Endothelial cell of umbilical vein (primary cell): ENCODE measurements around the gene A3GALT2. TPM values are rescaled to one million over a fixed set of nuclear protein-coding genes. Genes with fewer than 3 reads are reported as not detected.

Source experiments
- BruUV-seq: library from RNA; stranded (reverse); fragments of 400-500 nt; replicated peaks from 2 replicates; lab custom pipeline; 2021; lab: Mats Ljungman, UMichigan
- CTCF ChIA-PET: fragments of 300-600, 350-600 bp; sonication (Branson Sonifier 250); formaldehyde crosslinking; loops from one replicate; lab custom pipeline; 2021; ENCODE audit warnings: antibody characterized with exemption, inconsistent platforms; lab: Charles Lee
- POLR2A ChIA-PET: fragments of 300-600, 350-600 bp; sonication (Branson Sonifier 250); formaldehyde crosslinking; loops from one replicate; lab custom pipeline; 2021; ENCODE audit warnings: antibody characterized with exemption, inconsistent platforms; lab: Charles Lee
- DNase-seq: peaks from one replicate; pipeline ENCODE4 v3.0.0-alpha.2; 2011; ENCODE audit warnings: low read depth, low spot score
- FAIRE-seq: peaks from 2 replicates; lab custom pipeline; 2011; peaks lifted over from hg19 to GRCh38; lab: Jason Lieb, UNC
- H2AFZ ChIP-seq: 2 replicates; pipeline ENCODE4 v1.6.0; 2012; ENCODE audit warnings: low read depth, low read length, control low read depth, inconsistent platforms
- H3K27ac ChIP-seq: 2 replicates; pipeline ENCODE4 v1.5.1; 2011; ENCODE audit warnings: low read depth, mild to moderate bottlenecking, control low read depth, low read length, moderate library complexity; ENCODE audit not compliant: insufficient read depth
- H3K27me3 ChIP-seq, 2 experiments: 2 replicates each; pipeline versions ENCODE4 v1.6.0 to v1.6.1; 2011; ENCODE audit warnings: low read length in 2 of 2, mixed read lengths in 1 of 2; ENCODE audit not compliant: control insufficient read depth in 2 of 2, insufficient read depth in 2 of 2
- H3K36me3 ChIP-seq, 2 experiments: 2 replicates in 1 of 2; 3 replicates in 1 of 2; pipeline ENCODE4 v1.5.1; 2011; ENCODE audit warnings: low read length in 2 of 2, mild to moderate bottlenecking in 1 of 2, moderate library complexity in 1 of 2; ENCODE audit not compliant: control insufficient read depth in 2 of 2, insufficient read depth in 2 of 2; ENCODE audit errors: extremely low read depth in 1 of 2
- H3K4me1 ChIP-seq: 3 replicates; pipeline ENCODE4 v1.5.1; 2011; ENCODE audit warnings: mild to moderate bottlenecking, low read length; ENCODE audit not compliant: control insufficient read depth, insufficient read depth; ENCODE audit errors: extremely low read depth
- H3K4me2 ChIP-seq: 2 replicates; pipeline ENCODE4 v1.6.1; 2011; ENCODE audit warnings: low read length, control low read depth, mixed read lengths; ENCODE audit not compliant: insufficient read depth
- H3K4me3 ChIP-seq, 3 experiments: fragments of 200-600 bp in 1 of 3; sonication (generic), shearing (Covaris generic) in 1 of 3; replicated peaks in 1 of 3; 2 replicates each; pipeline ENCODE4 v1.5.1; 2011 to 2016; ENCODE audit warnings: control low read depth in 3 of 3, low read length in 3 of 3, mild to moderate bottlenecking in 2 of 3, inconsistent platforms in 1 of 3, low read depth in 1 of 3, moderate library complexity in 1 of 3; ENCODE audit not compliant: insufficient read depth in 1 of 3
- H3K79me2 ChIP-seq: 2 replicates; pipeline ENCODE4 v1.6.0; 2012; ENCODE audit warnings: low read length, inconsistent platforms; ENCODE audit not compliant: control insufficient read depth, insufficient read depth
- H3K9ac ChIP-seq: replicated peaks from 2 replicates; pipeline ENCODE3; 2011; ENCODE audit warnings: low read length, control low read depth; ENCODE audit not compliant: insufficient read depth; ENCODE audit errors: extremely low read depth
- H3K9me1 ChIP-seq: replicated peaks from 3 replicates; pipeline ENCODE4 v1.6.0; 2011; ENCODE audit warnings: mild to moderate bottlenecking, low read length; ENCODE audit not compliant: control insufficient read depth, insufficient read depth; ENCODE audit errors: extremely low read depth
- H3K9me3 ChIP-seq: replicated peaks from 2 replicates; pipeline ENCODE4 v1.5.1; 2012; ENCODE audit warnings: low read length, inconsistent platforms; ENCODE audit not compliant: control insufficient read depth, insufficient read depth
- H4K20me1 ChIP-seq: replicated peaks from 2 replicates; pipeline ENCODE3; 2011; ENCODE audit warnings: mild to moderate bottlenecking, low read length; ENCODE audit not compliant: control insufficient read depth, insufficient read depth; ENCODE audit errors: extremely low read depth
- CTCF ChIP-seq, 2 donors: IDR thresholded peaks; 1 replicate in 1 of 2; 2 replicates in 1 of 2; pipeline ENCODE4 v1.5.1; 2011; ENCODE audit warnings: low read length in 2 of 2, mild to moderate bottlenecking in 2 of 2, moderate library complexity in 2 of 2, control low read depth in 1 of 2, inconsistent platforms in 1 of 2, low read depth in 1 of 2; ENCODE audit not compliant: insufficient read depth in 1 of 2; ENCODE audit errors: extremely low read depth in 1 of 2
- EZH2 ChIP-seq: IDR thresholded peaks from 2 replicates; pipeline ENCODE4 v1.6.1; 2012; ENCODE audit warnings: borderline replicate concordance, low read depth, mild to moderate bottlenecking, moderate library complexity, low read length, inconsistent platforms; ENCODE audit not compliant: severe bottlenecking
- FOS ChIP-seq: IDR thresholded peaks from 2 replicates; pipeline ENCODE4 v1.6.1; 2011; ENCODE audit warnings: mild to moderate bottlenecking, low read length, moderate library complexity, borderline replicate concordance; ENCODE audit not compliant: insufficient read depth
- JUN ChIP-seq: IDR thresholded peaks from 2 replicates; pipeline ENCODE4 v1.6.1; 2011; ENCODE audit warnings: borderline replicate concordance, low read depth; ENCODE audit not compliant: insufficient read length, insufficient read depth
- MAX ChIP-seq: IDR thresholded peaks from 2 replicates; pipeline ENCODE4 v1.6.1; 2011; ENCODE audit not compliant: insufficient read depth, insufficient read length
- MYC ChIP-seq: IDR thresholded peaks from one replicate; pipeline ENCODE4 v1.6.1; 2011; ENCODE audit warnings: mild to moderate bottlenecking, low read depth, low read length
- POLR2A ChIP-seq: IDR thresholded peaks from 2 replicates; pipeline ENCODE4 v1.6.1; 2012; ENCODE audit warnings: low read depth, mild to moderate bottlenecking, control low read depth, low read length
- POLR2AphosphoS5 ChIP-seq: IDR thresholded peaks from 2 replicates; pipeline ENCODE4 v1.6.1; 2012; ENCODE audit warnings: low read depth, mild to moderate bottlenecking, control low read depth, low read length, moderate library complexity; ENCODE audit not compliant: insufficient read depth
- dilution Hi-C: fragments of 300-500 bp; cut with MboI; formaldehyde crosslinking; loops from one replicate; pipeline ENCODE4 v1.15.0; 2019; ENCODE audit warnings: low sequenced_read_pairs; ENCODE audit not compliant: extremely low pct_ligation_motif_present
- intact Hi-C: fragments of 100-400 bp; cut with micrococcal nuclease; formaldehyde crosslinking; loops from one replicate; pipeline ENCODE4 v1.10.0; 2022
- polyA plus RNA-seq, 4 experiments: library from polyadenylated mRNA; depleted of rRNA in 3 of 4; stranded (reverse) in 3 of 4; unstranded in 1 of 4; fragments of >200 nt; gene quantifications; 2 replicates each; pipeline versions ENCODE4 v1.2.1 to v1.2.3, GENCODE V29; 2011 to 2012; ENCODE audit warnings: missing spikeins in 1 of 4
- total RNA-seq: library from RNA; stranded (reverse); gene quantifications from 2 replicates; pipeline ENCODE4 v1.2.3, GENCODE V29; 2021

Gene A3GALT2
- total and polyA plus RNA-seq, 2 donors (not counting 3 experiments of a cell fraction or from before 2014, with no cell fraction given), result not detected

GRCh38 chr1:33273961-33274371 lies 46.9 kb downstream of the A3GALT2 start:
- Histone ChIP-seq H3K4me3 (no peak overlapping the region), H3K4me1 (no peaks in the 10 kb centered on the region), H3K27ac (no peak overlapping the region), H3K27me3 (no peaks in the 10 kb centered on the region), H2AFZ (no peak overlapping the region), H4K20me1 (no peaks in the 10 kb centered on the region), H3K9me3 (no peaks in the 10 kb centered on the region), H3K79me2 (no peaks in the 10 kb centered on the region), H3K9ac (no peak overlapping the region), H3K4me2 (no peak overlapping the region), H3K36me3 (peaks cover 0 to 17% of the 10 kb centered on the region in 2 experiments), H3K9me1 (no peaks in the 10 kb centered on the region)
- DNase-seq (no peak), FAIRE-seq (no peak)
- BruUV-seq, result no TSS peak
- ChIA-PET POLR2A (no interaction called here), CTCF (interaction anchor here (4.2 kb wide), 1 partner anchor 21 kb away, joined by 14 read pairs; no protein-coding TSS in a partner anchor)
- intact Hi-C loops, result no loop called here
- no peak for TF ChIP-seq FOS
- TF ChIP-seq POLR2A, result no peak
- no peak for TF ChIP-seq MAX
- no peak for TF ChIP-seq CTCF (IDR thresholded peaks at IDR 0.05; ENCODE audit: extremely low read depth in 1 of 2, insufficient read depth in 1 of 2, low read depth in 1 of 2, low read length in 2 of 2)
- TF ChIP-seq POLR2AphosphoS5, result no peak
- TF ChIP-seq EZH2, result no peak
- no peak for TF ChIP-seq JUN
- no peak for TF ChIP-seq MYC
- dilution Hi-C loops, result no loop called here
